Cerebellar cortex (tissue), 1 donor: ENCODE measurements around the gene KCND3.
A peak's percentile ranks its signal among the peaks of the same experiment; 100 is the strongest.

Experiments
- DNase-seq: peaks from one replicate; pipeline ENCODE4 v3.0.0-alpha.2; 2015; ENCODE audit warnings: low spot score

KCND3 gene

GRCh38 chr1:111959436-111959835 is 30.0 kb downstream of the KCND3 start:
- no peak for DNase-seq

- DNase-seq = no peak
These were observed 30.6 kb downstream of the KCND3 start for GRCh38 chr1:111958851-111959250.

GRCh38 chr1:111958075-111958474 is 31.4 kb downstream of the KCND3 start:
- peak; percentile 52 for DNase-seq

GRCh38 chr1:111956155-111956771 is 33.2 kb downstream of the KCND3 start:
- no peak for DNase-seq

- no peak for DNase-seq
These were observed 33.7 kb downstream of the KCND3 start for GRCh38 chr1:111955755-111956154.

- no peak for DNase-seq
These were observed 35.7 kb downstream of the KCND3 start for GRCh38 chr1:111953797-111954196.

- no peak for DNase-seq
These were observed 37.3 kb downstream of the KCND3 start for GRCh38 chr1:111952125-111952657.

- peak; percentile 66 for DNase-seq
These were observed 41.0 kb downstream of the KCND3 start for GRCh38 chr1:111948209-111949171.

GRCh38 chr1:111943846-111944749 is 45.4 kb downstream of the KCND3 start:
- DNase-seq = peak; percentile 88

- no peak for DNase-seq
These were observed 46.4 kb downstream of the KCND3 start for GRCh38 chr1:111943066-111943465.

- no peak for DNase-seq
These were observed 50.9 kb downstream of the KCND3 start for GRCh38 chr1:111938536-111938935.

- DNase-seq = no peak
These were observed 51.3 kb downstream of the KCND3 start for GRCh38 chr1:111938123-111938522.

- DNase-seq = no peak
These were observed 52.2 kb downstream of the KCND3 start for GRCh38 chr1:111937147-111937725.

- no peak for DNase-seq
These were observed 55.2 kb downstream of the KCND3 start for GRCh38 chr1:111934106-111934852.

- no peak for DNase-seq
These were observed 59.1 kb downstream of the KCND3 start for GRCh38 chr1:111930356-111930755.

- no peak for DNase-seq
These were observed 60.9 kb downstream of the KCND3 start for GRCh38 chr1:111928531-111928930.

- no peak for DNase-seq
These were observed 61.8 kb downstream of the KCND3 start for GRCh38 chr1:111927652-111928051.

GRCh38 chr1:111924786-111925185 is 64.7 kb downstream of the KCND3 start:
- DNase-seq = no peak

- DNase-seq = no peak
These were observed 65.7 kb downstream of the KCND3 start for GRCh38 chr1:111923766-111924165.

GRCh38 chr1:111921948-111922347 is 67.5 kb downstream of the KCND3 start:
- DNase-seq = no peak
